ENCODE data around the gene LIN37. TPM values are rescaled to one million over a fixed set of nuclear protein-coding genes. Genes with fewer than 3 reads are reported as not detected.
A peak's percentile ranks its signal among the peaks of the same experiment; 100 is the strongest.

Gene LIN37
- total and polyA plus RNA-seq, 7 donors: 8.4 to 19.1 (median 13.6) TPM

- TF ChIP-seq POLR2A (IDR thresholded peaks at IDR 0.05) (no peak), CTCF (IDR thresholded peaks at IDR 0.05) (no peak), EP300 (IDR thresholded peaks at IDR 0.05) (no peak), POLR2AphosphoS5 (IDR thresholded peaks at IDR 0.05) (no peak)
- no peak overlapping the region for H3K27ac ChIP-seq
- 79 to 85% methylated on average over 12 of the region's 12 CpGs for WGBS, 2 donors
- no peak overlapping the region for H3K4me3 ChIP-seq
- no peaks in the 10 kb centered on the region for H3K36me3 ChIP-seq
- no peaks in the 10 kb centered on the region for H3K9me3 ChIP-seq
- peaks cover 0 to 22% (median 18%) of the 10 kb centered on the region in 4 donors for H3K4me1 ChIP-seq
- H3K27me3 ChIP-seq: no peaks in the 10 kb centered on the region
- intact Hi-C loops (cut with DNase I): no loop called here
- no peak for DNase-seq
Observed at GRCh38 chr19:35713904-35714495, 34.4 kb upstream of the LIN37 start.

DNA sequence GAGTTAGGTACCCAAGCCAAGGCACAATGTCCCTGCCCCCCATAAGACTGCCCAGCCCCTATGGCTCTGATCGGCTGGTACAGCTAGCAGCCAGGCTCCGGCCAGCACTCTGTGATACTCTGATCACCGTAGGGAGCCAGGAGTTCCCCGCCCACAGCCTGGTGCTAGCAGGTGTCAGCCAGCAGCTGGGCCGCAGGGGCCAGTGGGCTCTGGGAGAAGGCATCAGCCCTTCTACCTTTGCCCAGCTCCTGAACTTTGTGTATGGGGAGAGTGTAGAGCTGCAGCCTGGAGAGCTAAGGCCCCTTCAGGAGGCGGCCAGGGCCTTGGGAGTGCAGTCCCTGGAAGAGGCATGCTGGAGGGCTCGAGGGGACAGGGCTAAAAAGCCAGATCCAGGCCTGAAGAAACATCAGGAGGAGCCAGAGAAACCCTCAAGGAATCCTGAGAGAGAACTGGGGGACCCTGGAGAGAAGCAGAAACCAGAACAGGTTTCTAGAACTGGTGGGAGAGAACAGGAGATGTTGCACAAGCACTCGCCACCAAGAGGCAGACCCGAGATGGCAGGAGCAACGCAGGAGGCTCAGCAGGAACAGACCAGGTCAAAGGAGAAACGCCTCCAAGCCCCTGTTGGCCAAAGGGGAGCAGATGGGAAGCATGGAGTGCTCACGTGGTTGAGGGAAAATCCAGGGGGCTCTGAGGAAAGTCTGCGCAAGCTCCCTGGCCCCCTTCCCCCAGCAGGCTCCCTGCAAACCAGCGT is 33.6 kb upstream of the LIN37 start:
- Histone ChIP-seq H3K4me3 (no peak overlapping the region), H3K4me1 (peaks cover 0 to 30% (median 26%) of the 10 kb centered on the region in 4 donors), H3K27ac (no peak overlapping the region), H3K9me3 (no peaks in the 10 kb centered on the region), H3K36me3 (peaks cover 0 to 4% (median 0%) of the 10 kb centered on the region in 4 donors), H3K27me3 (no peaks in the 10 kb centered on the region)
- TF ChIP-seq CTCF (IDR thresholded peaks at IDR 0.05) (no peak), POLR2A (IDR thresholded peaks at IDR 0.05) (no peak), EP300 (IDR thresholded peaks at IDR 0.05) (no peak), POLR2AphosphoS5 (IDR thresholded peaks at IDR 0.05) (no peak)
- no peak for DNase-seq
- WGBS, 2 donors: 76 to 78% methylated on average over 14 of the region's 14 CpGs
- intact Hi-C loops (cut with DNase I): loop anchor here (5.0 kb wide), 1 partner anchor 87 kb away; the partner anchor contains the start of gene RBM42

- Histone ChIP-seq H3K36me3 (peaks cover 0 to 10% (median under 1%) of the 10 kb centered on the region in 4 donors), H3K9me3 (no peaks in the 10 kb centered on the region), H3K4me1 (peaks cover 0 to 33% (median 28%) of the 10 kb centered on the region in 4 donors), H3K27ac (peak overlapping the region; percentile 90 to 97 (median 93)), H3K27me3 (no peaks in the 10 kb centered on the region), H3K4me3 (no peak overlapping the region)
- no peak for DNase-seq
- intact Hi-C loops (cut with DNase I): loop anchor here (5.0 kb wide), 1 partner anchor 88 kb away; the partner anchor contains the start of gene RBM42
- WGBS, 2 donors: 79 to 81% methylated on average over 7 of the region's 7 CpGs
- TF ChIP-seq CTCF (IDR thresholded peaks at IDR 0.05) (no peak), POLR2AphosphoS5 (IDR thresholded peaks at IDR 0.05) (no peak), EP300 (IDR thresholded peaks at IDR 0.05) (no peak), POLR2A (IDR thresholded peaks at IDR 0.05) (no peak)
Observed at GRCh38 chr19:35715355-35715809, 33.0 kb upstream of the LIN37 start.

DNA sequence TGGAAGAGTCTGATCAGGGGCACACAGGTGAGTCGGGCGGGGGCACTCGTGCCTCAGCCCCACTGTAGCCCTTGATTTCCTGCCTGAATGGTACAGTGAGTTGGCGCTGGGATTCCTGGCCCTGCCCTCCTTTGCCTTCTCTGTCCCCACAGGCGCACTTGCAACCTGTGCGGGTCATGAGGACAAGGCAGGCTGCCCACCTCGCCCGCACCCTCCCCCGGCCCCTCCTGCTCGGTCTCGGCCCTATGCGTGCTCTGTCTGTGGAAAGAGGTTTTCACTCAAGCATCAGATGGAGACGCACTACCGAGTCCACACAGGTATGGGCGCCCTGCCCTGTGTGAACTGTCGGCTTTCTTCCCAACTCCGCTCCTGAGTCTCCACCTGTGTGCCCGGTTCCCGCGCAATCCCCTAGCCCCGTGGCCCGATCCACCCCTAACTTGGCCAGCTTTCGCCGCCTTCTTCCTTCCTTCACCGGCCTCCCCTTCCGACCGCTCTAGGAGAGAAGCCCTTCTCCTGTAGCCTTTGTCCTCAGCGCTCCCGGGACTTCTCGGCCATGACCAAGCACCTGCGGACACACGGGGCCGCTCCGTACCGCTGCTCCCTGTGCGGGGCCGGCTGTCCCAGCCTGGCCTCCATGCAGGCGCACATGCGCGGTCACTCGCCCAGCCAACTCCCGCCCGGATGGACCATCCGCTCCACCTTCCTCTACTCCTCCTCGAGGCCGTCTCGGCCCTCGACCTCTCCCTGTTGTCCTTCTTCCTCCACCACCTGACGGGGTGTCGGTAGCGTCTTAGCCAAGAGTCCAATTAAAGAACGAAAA is 32.2 kb upstream of the LIN37 start:
- Histone ChIP-seq H3K9me3 (no peaks in the 10 kb centered on the region), H3K27ac (peak overlapping the region; percentile 90 to 97 (median 93)), H3K36me3 (peaks cover under 1 to 18% (median 3%) of the 10 kb centered on the region in 4 donors), H3K4me1 (peaks cover 0 to 33% (median 28%) of the 10 kb centered on the region in 4 donors), H3K27me3 (no peaks in the 10 kb centered on the region), H3K4me3 (peak overlapping the region; percentile 76 to 99 (median 90))
- intact Hi-C loops (cut with DNase I): loop anchor here (1.0 to 5.0 kb wide), 3 partner anchors 13 to 89 kb away; partner anchors contain the start of gene RBM42
- 1 to 3% methylated on average over 52 of the region's 52 CpGs for WGBS, 2 donors
- TF ChIP-seq EP300 (IDR thresholded peaks at IDR 0.05): no peak
- DNase-seq: peak; percentile 83
